GM18499 (cell line): Measurements from ENCODE around the gene ORC5.
"Not testable (repeated sequence)": the region's sequence is repeated elsewhere in the genome, so short reads cannot be mapped to it uniquely, and the experiment has no call there.

Source experiments
- ATAC-seq: cut with Tn5 transposase; IDR thresholded peaks from one replicate; pipeline ENCODE4 v1.9.1; 2021; ENCODE audit warnings: moderate number of reproducible peaks; ENCODE audit not compliant: insufficient read depth, unreplicated experiment

ORC5 gene

GRCh38 chr7:104196161-104196560, 11.7 kb downstream of the ORC5 start:
- no peak for ATAC-seq

GRCh38 chr7:104192434-104192833, 15.4 kb downstream of the ORC5 start:
- no peak for ATAC-seq

- ATAC-seq = no peak
These were observed 22.5 kb downstream of the ORC5 start for GRCh38 chr7:104185346-104185745.

DNA sequence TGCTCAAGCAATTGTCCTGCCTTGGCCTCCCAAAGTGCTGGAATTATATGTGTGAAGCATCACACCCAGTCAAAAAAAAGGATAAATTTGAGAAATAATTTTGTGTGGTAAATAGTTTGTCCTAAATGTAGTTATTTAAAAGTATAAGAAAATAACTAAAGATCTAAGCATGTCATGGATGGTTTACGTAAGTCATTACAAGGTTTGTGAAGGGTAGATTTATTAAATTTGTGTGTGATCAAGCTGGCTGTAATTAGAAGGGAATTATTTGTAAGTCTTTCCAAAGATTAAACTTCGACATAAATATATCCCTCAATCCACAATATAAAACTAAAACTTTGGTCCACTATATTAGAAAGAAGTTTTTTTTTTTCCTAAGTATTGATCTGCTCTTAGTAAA, 28.6 kb downstream of the ORC5 start:
- no peak for ATAC-seq

- not testable (repeated sequence) for ATAC-seq
These were observed 30.2 kb downstream of the ORC5 start for GRCh38 chr7:104177565-104178083.

DNA sequence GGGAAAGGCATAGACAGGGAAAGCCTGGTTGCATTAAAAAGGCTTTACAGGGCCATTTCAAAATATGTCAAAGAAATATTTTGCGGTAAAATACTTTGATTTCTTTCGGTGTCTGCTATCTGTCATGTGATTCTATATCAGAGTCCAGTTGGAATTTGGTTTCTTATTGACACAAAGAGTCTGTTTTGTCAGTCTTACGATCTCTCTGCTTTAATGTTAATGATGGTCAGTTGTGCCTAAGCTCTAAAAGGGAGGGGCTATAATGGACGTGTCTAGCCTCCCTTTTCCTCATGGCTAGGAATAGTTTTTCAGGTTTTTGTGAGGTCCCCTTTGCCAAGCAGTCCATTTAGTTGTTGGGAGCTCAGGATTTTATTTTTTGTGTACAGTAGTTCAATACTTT, 31.5 kb downstream of the ORC5 start:
- no peak for ATAC-seq

DNA sequence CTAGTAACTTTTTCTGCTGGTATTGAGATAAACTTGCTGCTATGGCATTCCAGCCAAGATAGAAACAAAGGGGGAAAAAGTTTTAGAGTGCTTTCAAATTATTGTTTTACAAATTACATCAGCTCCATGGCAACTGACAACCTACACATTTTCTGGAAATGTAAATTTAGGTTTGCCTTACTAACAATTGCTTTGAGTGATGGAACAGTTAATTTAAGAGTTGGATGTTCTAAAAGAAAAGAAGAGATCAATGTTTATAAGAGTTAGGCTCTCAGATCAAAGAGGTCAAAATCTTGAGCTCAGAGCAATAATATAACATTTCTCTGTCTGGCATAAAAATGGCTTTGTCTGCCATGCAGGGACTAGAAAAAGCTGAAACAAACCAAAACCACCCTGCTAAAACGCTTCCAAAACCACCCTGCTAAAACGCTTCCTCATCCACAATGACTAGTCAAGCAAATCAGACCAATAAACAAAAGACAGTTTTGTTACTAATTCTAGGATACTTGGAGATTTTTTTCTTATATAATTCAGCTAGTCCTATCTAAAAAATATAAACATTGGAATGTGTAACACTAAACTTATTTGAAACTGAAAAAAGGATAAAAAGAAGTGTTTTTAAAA, 32.3 kb downstream of the ORC5 start:
- ATAC-seq = no peak

DNA sequence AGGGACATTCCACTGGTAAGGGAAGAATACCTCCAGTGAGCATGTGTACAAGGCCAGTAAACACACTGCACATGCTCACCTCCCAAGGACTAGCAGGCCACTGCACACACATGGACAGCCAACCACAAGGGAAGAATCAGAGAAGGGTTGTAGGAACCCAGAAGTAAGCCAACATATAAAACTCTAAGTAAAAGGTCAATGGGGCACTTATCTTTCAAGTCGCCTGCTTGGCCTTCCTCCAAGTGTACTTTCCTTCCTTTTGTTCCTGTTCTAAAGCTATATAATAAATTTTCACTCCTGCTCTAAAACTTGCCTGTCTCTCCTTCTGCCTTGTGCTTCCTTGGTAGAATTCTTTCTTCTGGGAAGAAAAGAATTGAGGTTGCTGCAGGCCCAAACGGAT, 33.0 kb downstream of the ORC5 start:
- ATAC-seq = no peak

GRCh38 chr7:104162081-104162480, 45.7 kb downstream of the ORC5 start:
- ATAC-seq = no peak

DNA sequence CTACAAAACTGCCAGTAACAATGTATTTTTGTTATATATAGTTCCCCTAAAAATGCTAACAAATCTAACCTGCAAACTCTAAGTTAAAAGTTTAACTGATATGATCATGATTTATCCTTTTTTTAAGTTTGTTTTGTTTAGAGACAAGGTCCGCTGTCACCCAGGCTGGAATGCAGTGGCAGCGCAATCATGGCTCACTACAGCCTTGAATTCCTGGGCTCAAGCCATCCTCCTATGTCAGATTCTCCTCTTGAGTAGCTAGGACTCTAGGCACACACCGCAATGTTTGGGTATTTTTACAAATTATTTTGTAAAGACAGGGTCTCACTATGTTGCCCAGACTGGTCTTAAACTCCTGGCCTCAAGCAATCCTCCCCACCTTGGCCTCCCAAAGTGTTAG, 46.6 kb downstream of the ORC5 start:
- ATAC-seq = no peak

DNA sequence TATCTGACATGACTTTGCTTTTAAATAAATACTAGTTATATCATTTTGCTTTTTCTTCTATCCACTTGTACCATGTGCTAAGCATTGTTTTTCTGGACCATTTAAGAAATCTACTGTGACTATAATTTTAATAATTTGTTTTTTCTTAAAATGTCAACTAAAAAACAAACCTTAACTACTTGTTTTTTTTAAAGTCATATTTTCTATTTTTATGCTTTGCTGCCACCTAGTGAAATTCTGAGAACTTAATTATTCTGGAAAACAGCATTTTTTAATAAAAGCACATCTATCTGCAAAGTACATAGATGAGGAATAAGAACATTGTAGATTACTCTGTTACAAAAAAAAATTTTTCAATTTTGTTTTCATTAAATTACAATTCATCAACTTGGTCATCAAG, 47.4 kb downstream of the ORC5 start:
- ATAC-seq = no peak

- no peak for ATAC-seq
These were observed 51.0 kb downstream of the ORC5 start for GRCh38 chr7:104156842-104157277.

- no peak for ATAC-seq
These were observed 54.5 kb downstream of the ORC5 start for GRCh38 chr7:104153287-104153686.

GRCh38 chr7:104152468-104152867, 55.3 kb downstream of the ORC5 start:
- no peak for ATAC-seq

DNA sequence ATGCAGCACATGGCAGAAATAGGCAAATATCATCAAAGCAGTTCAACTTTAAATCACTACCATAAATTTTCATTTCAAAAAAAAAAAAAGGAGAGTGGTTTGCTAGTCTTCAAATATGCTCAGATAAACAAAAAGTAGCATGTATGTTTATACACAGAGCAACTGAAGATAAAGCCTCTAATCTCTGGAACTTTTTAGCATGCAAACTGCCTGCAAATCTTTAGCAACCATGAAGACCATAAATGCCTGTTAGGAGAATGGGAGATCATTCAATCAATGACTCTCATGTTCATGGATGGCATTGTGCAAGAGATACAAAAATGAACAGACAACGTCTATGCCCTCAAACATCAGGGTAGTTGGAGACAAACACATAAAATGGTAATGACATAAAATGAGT, 57.3 kb downstream of the ORC5 start:
- ATAC-seq = no peak

GRCh38 chr7:104149822-104150221, 58.0 kb downstream of the ORC5 start:
- ATAC-seq = no peak

DNA sequence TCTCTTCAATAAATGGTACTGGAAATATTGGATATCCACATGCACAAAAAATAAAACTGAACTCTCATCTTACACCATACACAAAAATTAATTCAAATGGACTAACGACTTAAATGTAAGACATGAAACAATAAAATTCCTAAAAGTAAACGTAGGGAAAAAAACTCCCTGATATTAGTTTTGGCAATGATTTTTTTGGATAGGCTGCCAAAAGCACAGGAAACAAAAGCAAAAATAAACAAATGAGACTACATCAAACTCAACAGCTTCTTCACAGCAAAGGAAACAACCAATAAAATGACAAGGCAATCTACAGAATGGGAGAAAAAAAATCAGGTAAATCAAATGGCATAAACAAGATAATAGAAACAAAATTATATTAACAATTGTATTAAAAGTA, 65.7 kb downstream of the ORC5 start:
- no peak for ATAC-seq

DNA sequence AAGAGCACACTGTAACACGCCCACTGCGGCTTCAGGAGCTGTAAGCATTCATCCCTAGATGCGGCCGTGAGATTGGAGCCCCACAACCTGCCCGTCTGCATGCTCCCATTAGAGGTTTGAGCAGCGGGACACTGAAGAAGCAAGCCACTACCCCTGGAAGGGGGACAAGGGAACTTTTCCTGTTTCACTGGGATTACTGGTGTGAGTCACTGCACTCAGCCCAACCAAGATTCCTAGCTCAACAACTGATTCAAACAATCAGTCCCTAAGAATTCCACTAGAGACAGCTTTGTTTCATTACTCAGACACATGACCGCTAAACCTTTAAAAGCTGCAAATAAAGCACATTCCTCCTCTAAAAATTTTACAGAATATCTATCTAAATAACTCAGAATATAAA, 69.8 kb downstream of the ORC5 start:
- no peak for ATAC-seq

DNA sequence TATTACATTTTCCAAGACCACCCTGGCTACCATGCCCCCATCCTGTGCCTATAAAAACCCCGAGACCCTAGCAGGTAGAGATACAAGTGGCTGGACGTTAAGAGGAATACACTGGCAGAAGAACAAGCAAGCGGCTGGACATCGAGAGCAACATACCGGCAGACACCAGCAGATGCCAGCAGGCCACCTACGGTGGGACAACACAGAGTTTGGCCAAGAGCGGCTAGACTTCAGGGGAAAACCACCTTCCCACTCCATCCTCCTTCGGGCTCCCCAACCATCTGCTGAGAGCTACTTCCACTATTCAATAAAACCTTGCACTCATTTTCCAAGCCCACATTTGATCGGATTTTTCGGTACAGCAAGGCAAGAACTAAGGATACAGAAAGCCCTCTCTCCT, 70.3 kb downstream of the ORC5 start:
- no peak for ATAC-seq

DNA sequence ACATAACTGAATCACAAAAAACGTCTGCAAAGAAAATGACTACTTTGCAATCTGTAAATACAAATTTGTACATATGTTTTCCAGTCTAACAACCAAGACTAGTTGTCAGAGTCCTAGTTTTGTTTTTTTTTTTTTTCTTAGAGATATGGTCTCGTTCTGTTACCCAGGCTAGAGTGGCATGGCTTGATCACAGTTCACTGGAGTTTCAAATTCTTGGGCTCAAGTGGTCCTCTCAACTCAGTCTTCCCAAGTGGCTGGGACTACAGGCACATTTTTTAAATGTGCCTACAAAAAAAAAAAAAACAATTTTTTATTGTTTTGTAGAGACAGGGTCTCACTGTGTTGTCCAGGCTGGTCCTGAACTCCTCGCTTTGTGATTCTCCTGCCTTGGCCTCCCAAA, 70.8 kb downstream of the ORC5 start:
- no peak for ATAC-seq

GRCh38 chr7:104136561-104136960, 71.3 kb downstream of the ORC5 start:
- no peak for ATAC-seq

GRCh38 chr7:104135760-104136558, 71.9 kb downstream of the ORC5 start:
- no peak for ATAC-seq
